GM18867 (cell line): Measurements from ENCODE around the gene ITPRIPL1.
"Not testable (repeated sequence)": the region's sequence is repeated elsewhere in the genome, so short reads cannot be mapped to it uniquely, and the experiment has no call there.

Experiments
- ATAC-seq: cut with Tn5 transposase; IDR thresholded peaks from one replicate; pipeline ENCODE4 v1.9.1; 2021; ENCODE audit warnings: mild to moderate bottlenecking, moderate library complexity; ENCODE audit not compliant: unreplicated experiment

The ITPRIPL1 gene, protein sequence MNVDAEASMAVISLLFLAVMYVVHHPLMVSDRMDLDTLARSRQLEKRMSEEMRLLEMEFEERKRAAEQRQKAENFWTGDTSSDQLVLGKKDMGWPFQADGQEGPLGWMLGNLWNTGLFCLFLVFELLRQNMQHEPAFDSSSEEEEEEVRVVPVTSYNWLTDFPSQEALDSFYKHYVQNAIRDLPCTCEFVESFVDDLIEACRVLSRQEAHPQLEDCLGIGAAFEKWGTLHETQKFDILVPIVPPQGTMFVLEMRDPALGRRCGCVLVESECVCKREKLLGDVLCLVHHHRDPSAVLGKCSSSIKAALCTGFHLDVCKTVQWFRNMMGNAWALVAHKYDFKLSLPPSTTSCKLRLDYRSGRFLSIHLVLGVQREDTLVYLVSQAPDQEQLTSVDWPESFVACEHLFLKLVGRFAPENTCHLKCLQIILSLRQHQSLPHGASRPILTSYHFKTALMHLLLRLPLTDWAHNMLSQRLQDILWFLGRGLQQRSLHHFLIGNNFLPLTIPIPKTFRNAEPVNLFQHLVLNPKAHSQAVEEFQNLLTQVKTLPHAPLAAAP

DNA sequence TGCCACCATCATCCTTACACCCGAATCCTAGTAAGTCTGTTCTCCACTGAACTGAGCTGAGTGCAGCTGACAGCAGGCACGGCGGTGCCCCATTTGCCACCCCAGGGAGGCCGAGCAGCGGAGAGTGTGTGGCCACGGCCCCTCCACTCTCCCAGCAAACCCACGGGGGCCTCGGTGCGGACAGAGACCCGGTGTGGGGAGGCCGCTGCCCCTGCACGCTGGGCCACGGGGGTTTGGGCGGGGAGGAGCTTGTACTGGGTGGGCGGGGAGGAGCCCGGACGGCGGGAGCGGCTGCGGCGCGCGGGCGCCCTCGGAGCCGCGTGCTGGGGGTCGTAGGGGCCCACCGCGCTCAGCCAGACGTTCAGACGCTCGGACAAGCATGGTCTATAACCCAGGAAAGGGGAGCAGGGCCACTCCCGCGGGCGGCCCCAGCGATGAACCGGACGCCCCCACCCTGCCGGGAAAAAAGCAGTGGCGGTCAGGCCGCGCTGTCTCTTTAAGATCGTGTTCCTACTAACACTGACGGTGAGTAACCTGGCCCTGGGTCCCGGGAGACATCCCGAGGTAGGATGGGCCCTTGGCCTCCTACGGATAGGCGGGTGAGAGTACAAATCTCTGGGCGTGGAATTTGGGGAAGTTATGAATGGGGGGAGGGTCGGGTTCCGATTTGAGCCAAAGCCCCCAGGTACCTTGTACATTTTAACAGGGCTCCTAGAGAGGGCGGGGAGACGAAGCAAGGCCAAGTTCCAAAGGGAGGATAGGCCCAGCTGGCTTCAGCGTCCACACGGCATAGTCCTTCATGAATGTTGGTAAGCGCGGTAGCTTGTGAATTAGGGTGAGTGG, at the start of gene ITPRIPL1:
TSS of gene ITPRIPL1 (plus strand) at position 277 of the 843 bp plus-strand sequence. CDS start at position 800, 523 bp downstream.
- ATAC-seq = no peak

DNA sequence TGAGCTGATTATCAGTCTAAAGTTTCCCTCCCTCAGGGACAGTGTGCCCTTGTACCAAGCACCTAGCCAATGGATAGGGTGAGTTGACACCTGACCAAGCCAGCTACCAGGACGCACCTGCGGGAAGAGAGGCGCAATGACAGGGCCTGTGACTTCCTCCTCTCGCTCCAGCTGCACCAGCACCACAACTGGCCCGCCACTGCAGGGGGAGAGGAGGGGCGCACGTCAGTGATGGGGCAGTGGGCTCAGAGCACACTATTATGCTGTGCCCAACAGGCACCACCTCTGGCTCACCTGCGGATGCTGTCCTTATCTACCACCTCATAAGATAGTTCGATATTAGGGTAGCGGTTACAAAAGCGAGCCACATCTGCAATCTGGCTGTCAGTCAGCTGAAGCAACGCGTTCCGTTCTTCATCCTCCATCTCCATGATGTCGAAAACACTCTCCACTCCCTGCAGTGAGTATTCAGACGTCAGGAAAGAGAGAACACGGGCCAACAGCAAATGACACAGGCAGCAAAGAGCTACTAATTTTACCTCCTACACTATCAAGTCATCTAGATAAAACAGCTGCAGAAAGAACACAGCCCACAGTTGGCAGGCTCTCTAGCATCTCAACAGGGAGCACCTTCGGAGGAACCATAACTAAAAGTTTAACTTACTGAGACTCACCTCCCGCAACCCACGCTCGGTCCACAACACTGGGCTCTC, 48.2 kb upstream of the ITPRIPL1 start:
- no peak for ATAC-seq

DNA sequence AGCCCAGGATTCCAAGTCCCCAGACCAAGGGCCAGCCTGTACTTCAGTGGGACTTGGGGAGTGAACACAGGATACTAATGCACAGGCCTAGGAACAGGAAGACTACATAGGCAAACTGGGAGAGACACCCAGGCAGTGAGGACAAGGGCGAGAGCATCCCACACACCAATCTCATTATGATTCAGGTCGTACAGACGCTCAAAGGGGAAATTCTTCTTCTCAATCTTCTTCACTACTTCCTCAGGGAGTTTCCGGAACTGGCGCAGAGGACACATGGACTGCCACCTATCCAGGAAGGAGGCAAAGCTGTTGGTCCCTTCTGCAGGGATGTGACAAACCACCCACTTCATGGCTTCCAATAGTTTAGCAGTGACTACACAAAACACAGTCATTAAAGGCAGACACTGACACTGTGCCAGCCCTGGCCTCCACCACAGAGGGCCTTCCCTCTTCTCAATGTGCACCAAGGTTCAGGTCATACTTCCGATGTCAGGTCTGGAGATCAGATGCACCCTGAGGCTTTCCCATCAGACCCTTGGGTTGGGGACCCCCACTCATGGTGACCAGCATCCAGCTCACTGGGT, 37.8 kb upstream of the ITPRIPL1 start:
- ATAC-seq = no peak

DNA sequence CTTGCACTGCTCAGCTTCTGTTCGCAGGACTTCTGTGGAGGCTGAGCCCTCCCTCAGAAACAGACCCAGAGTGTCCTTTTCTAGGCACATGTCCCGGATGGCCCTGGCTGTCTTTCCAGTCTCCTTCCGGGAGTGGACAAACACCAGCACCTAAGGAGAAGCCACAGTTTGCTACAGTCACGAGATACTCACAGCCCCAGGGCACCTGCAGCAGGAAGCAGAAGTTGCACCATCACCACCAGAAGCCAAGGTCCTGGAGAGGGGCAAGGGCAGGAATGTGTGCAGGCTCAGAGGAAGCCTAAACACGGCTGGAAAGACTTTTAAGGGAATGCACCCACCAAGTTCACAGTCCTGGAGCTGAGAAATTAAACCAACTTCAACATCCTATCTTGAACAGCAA, 33.4 kb upstream of the ITPRIPL1 start:
- no peak for ATAC-seq

DNA sequence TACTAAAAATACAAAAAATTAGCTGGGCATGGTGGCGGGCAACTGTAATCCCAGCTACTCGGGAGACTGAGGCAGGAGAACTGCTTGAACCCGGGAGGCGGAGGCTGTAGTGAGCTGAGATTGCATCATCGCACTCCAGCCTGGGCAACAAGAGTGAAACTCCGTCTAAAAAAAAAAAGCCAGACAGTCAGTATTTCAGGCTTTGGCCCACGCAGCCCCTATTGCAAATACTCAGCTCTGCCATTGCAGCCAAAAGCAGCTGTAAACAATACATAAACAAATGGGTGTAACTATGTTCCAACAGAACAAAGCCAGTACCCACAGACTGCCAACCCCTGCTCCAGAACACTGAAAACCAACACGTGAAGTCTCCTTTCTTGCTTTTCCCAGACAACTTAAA, 30.8 kb upstream of the ITPRIPL1 start:
- ATAC-seq = not testable (repeated sequence)

DNA sequence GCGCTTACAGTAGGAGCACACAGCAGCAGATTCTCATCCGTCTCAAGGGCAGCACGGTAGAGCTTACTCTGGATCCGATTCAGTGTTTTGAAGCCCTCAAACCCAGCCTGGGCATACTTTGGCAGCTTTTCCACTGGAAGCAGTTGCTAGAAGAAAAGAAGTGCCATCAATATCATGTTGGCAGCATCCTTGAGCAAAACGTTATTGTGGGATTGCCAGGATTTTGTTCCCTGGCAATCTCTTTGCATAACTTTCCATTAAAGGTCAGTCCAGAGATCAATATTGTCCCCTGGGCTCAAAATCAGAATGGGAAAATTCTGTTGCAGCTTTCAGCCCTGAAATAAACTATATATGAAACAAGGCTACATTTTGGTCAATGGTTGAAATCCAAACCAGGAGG, 28.2 kb upstream of the ITPRIPL1 start:
- no peak for ATAC-seq

DNA sequence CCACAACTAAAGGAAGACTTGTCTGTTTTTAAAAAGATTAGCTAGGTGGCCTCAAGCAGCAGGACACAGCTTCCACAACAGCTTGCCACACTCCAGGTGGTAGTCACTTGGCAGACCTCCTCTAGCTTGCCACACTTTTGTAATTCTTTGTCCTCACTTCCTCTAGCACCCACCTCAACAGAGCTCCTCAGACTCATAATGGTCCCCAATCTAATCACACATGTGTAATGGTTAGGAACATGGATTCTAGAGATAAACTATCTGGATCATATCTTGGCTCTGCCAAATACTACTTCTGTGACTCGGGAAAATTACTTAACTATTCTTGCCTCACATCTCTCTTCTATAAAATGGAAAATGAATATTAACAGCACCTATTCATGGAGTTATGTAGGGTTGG, 23.3 kb upstream of the ITPRIPL1 start:
- no peak for ATAC-seq

DNA sequence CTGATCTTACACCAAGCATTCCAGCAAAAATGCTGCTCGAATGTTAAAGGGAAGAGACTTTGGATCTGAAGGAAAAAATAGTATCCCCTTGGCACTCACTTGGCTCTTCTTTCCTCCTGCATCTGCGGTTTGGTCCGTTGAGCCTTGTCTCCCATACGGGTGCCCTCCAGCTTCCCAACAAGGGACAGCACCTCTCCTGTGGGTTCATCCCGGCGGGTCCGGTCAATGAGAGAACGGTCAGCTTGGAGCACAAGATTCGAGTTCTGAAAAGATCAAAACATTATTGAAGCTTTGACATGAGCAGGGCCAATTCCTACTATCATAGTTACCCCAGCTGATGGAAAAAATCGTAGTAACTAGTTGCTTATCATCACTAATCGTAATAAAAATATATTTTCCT, 20.5 kb upstream of the ITPRIPL1 start:
- ATAC-seq = no peak

DNA sequence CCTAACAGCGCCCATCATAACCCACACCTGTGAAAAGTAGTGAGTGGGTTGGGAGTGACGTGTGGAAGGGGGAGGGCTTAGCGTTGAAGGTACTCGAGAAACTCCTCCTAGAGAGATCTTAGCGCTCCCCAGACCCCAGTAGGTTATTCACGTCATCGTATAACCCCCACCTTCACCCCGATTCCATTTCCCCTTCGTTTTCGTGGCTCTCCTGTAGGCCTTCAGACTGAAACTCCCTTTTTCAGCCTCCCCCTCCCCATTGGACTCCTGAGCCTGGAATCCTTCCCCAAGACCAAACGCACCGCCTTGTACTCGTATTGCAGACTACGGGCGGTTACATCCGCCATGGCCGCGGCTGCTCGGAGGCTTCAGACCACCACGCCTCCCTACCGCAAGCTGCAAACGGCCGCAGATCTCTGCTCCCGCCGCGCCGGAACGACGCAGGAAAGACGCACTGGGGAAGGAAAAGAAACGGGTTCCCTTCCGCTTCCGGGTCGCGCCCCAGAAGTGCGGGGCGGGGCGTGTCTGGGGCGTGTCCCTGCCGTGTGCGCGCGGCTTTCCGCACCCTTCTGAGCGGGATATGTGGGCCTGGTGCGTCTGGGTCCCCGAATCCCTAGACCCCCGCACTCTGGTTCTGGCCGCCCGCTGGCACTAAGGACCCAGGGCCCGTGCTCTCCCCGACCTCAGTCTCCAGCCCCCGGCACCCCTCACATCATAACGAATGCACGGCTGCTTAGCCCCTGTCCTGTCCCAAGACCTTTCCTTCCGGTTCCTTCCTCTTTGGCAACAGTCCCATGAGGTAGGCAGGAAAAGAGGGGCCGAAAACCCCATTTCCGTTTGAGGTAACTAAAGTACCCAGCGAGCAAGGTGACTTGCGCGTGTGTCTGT, 19.8 kb upstream of the ITPRIPL1 start, which contains the start of gene SNRNP200:
TSS of gene SNRNP200 (minus strand) at position 456 of the 888 bp plus-strand sequence. CDS start at position 347, 109 bp downstream.
- peak; percentile 94 for ATAC-seq

DNA sequence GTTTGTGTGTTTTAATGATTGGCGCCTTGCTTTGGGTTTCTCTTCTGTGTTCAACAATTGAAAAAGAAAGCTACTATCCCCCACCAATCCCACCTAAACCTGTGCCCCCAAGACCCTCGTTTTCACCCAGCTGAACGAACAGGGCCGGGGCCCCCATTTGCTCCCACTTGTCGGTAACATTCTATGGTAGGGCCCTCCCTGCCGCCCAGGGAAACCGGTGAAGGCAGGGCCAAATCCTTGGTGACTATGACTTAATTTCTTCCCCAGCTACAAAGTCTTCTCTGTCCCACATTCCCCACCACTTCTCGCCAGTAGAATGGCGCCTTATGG, 19.2 kb upstream of the ITPRIPL1 start:
- ATAC-seq = no peak

DNA sequence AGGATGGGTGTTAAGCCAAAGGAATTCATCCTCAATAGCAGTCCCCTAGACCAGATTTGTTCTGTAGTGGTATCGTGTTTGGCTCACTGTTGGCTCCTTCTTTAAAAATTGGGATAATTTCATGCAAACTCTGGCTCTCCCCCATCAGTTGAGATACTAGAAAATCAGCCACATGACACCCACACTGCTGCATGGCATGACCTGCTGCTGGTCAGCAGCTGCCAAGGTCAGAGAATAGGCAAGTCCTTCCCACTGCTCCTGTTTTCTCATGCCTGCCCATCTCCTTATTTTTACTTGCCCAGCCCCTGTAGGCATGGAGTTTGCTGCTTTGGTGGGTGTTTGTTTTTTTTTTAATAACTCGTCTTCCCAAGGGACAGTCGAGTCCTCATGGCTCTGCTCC, 18.7 kb upstream of the ITPRIPL1 start:
- no peak for ATAC-seq

DNA sequence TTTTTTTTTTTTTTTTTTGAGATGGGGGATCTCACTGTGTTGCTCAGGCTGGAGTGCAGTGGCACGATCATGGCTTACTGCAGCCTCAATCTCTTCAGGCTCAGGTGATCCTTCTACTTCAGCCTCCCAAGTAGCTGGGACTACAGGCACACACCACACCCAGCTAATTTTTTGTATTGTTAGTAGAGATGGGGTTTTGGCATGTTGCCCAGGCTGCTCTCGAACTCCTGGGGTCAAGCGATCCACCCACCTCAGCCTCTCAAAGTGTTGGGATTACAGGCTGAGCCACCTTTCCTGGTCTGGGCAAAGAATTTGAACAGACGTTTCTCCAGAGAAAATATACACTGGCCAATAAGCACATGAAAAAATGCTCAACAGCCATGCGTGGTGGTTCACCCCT, 16.9 kb upstream of the ITPRIPL1 start:
- no peak for ATAC-seq

DNA sequence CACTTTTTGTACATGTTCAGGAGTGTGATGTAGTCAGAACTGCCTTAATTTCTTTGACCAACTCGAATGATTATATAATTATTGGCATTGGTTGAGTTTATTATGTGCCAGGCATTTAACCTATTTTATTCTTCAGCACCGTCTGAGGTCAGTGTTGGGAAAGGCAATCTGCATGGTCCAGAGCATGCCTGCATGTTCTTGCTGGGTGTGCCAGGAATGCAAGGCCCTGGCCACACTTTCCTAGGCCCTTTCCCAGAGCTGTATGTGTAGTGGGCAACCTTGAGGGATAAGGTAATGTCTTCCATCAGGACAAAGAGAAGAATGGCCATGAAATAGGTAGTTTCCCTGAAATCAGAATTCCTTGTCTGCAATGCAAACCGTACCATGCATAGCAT, 10.1 kb upstream of the ITPRIPL1 start:
- no peak for ATAC-seq

DNA sequence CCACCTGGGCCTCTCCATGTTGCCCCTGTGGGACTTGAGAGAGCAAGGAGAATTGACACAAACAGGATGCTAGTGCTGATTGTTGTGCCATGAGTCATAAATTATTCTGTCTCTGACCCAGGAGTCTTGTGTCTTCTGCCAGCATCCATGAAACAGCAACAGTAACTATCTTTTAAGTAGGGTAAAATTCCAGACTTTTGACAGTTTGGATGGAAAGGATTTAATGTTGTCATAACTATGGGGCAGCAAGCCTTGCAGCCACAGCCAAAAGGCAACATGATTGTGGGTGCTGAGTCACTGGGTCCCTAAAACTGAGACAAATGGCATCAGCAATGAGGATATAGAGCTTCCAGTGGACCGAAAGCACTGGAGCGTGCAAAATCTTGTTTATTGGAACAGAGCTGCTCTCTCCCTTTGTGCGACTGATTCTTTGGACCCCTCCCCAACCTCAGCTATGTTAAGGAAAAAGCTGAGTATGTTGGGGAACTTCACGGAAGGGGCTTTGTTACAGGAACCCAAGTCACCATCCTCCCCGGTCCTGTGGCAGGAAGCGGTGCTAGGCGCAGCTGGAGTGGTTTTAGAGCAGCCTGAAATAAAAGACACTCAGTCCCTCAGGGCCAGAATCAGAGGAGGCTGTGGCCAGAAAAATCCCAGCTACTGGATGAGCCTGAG, 9.6 kb upstream of the ITPRIPL1 start:
- no peak for ATAC-seq

DNA sequence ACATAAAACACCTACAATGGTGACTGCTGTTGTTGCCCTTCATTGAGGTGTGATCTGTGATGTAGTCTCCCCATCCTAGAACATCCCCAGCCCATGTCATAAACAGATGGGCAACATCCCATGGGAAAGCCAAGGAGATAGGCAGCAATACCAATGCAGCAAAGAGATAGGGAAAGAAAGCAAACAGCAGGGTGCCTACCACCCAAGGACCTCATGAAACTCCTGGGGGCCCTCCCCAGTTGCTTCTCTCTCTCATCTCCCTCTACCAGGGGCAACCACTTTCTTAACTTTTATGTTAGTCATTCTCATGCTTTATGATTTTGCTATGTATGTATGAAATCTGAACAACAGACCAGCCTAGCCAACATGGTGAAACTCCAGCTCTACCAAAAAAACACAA, 8.1 kb upstream of the ITPRIPL1 start:
- no peak for ATAC-seq

DNA sequence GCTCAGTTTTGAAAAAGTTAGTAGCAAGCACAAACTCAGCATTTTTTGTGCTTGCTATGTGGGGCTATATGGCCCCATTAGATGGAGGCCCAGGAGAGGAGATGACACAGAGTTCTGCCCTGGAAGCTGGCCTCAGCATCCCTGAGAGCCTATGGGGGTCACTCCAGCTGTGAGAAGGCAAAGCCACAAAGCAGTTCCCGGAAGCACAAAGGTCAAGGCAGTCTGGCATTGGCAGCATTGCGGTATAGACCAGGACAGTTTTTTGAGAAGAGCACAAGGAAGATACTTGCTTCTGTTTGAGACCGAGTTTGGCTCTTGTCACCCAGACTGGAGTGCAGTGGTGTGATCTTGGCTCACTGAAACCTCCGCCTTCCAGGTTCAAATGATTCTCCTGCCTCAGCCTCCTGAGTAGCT, 7.5 kb upstream of the ITPRIPL1 start:
- no peak for ATAC-seq

DNA sequence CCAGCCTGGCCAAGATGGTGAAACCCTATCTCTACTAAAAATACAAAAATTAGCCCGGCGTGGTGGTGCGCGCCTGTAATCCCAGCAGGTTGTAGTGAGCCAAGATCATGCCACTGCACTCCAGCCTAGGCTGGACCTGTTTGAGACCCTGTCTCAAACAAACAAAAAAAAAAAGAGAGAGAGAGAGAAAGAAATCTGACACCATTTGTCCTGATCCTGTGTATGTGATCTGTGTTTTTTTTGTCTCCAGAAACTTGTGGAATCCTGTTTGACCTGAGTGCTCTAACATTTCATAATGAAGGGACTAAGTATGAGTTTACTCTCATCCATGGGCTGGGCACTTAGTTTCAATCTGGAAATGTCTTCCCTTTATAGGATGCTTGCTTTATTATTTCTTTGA, 6.4 kb upstream of the ITPRIPL1 start:
- ATAC-seq = no peak

DNA sequence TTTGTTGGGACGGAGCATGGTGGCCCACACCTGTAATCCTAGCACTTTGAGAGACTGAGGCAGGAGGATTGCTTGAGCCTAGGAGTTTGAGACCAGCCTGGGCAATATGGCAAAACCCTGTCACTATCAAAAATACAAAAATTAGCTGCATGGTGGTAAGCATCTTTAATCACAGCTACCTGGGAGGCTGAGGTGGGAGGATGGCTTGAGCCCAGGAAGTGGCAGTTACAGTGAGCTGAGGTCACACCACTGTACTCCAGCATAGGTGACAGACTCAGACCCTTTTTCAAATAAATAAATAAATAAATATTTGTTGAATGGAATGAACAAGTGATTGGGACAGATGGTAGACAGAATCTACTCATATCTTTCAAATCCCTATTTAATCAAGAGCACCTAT, 5.7 kb upstream of the ITPRIPL1 start:
- no peak for ATAC-seq

DNA sequence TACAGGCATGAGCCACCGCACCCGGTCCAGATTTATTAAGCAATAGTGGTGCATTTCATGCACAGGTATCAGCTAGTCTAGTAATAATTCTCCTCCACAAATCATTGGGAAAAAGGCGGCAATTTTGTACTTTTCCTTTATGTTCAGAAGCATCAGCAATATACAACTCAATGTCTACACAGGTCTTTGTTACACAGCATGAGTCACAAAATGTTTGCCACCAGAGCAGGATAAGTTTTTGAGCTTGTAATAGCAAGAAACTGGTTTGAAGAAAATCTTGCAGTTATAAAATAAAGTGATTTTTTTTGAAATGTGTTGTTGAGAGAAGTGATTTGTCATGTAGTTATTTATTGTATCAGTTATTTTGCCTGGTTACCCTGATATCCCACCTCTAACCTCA, 4.8 kb upstream of the ITPRIPL1 start:
- ATAC-seq = no peak
